DND-41 (cell line): ENCODE data around the gene AKR7A2.

Experiments
- ATAC-seq: fragments of 200-7000 bp; cut with Tn5 transposase; 3 replicates; pipeline ENCODE4 v1.9.1; 2021; ENCODE audit warnings: low read depth; ENCODE audit not compliant: insufficient read depth
- DNase-seq: peaks from one replicate; pipeline ENCODE4 v3.0.0-alpha.2; 2020
- H2AFZ ChIP-seq: 2 replicates; pipeline ENCODE4 v1.6.0; 2012; ENCODE audit warnings: low read depth, low read length
- H3K27ac ChIP-seq: 2 replicates; pipeline ENCODE4 v1.5.1; 2012; ENCODE audit warnings: low read length, inconsistent platforms
- H3K27me3 ChIP-seq: fragments of 200-600 bp; sonication (generic); 2 replicates; pipeline ENCODE4 v1.6.0; 2012; ENCODE audit warnings: low read length, mild to moderate bottlenecking, inconsistent platforms; ENCODE audit not compliant: insufficient read depth, poor library complexity
- H3K36me3 ChIP-seq: 2 replicates; pipeline ENCODE4 v1.5.1; 2012; ENCODE audit warnings: low read length, inconsistent platforms; ENCODE audit not compliant: insufficient read depth
- H3K4me1 ChIP-seq: 2 replicates; pipeline ENCODE4 v1.5.1; 2012; ENCODE audit warnings: mild to moderate bottlenecking, low read length; ENCODE audit not compliant: insufficient read depth
- H3K4me2 ChIP-seq: 2 replicates; pipeline ENCODE4 v1.6.0; 2012; ENCODE audit warnings: mild to moderate bottlenecking, moderate library complexity, low read length, inconsistent platforms; ENCODE audit not compliant: insufficient read depth
- H3K4me3 ChIP-seq, 2 experiments: fragments of 200-600 bp in 1 of 2; shearing (Covaris generic) in 1 of 2; 2 replicates each; pipeline ENCODE4 v1.5.1; 2012 to 2016; ENCODE audit warnings: inconsistent platforms in 2 of 2, low read length in 2 of 2, mild to moderate bottlenecking in 2 of 2, low read depth in 1 of 2, moderate library complexity in 1 of 2
- H3K79me2 ChIP-seq: 2 replicates; pipeline ENCODE4 v1.6.0; 2012; ENCODE audit warnings: low read length, inconsistent platforms; ENCODE audit not compliant: insufficient read depth
- H3K9ac ChIP-seq: 2 replicates; pipeline ENCODE4 v1.6.0; 2012; ENCODE audit warnings: low read depth, mild to moderate bottlenecking, inconsistent platforms, low read length, moderate library complexity
- H3K9me3 ChIP-seq: 2 replicates; pipeline ENCODE4 v1.5.1; 2012; ENCODE audit warnings: low read length, moderate library complexity, mild to moderate bottlenecking, inconsistent platforms; ENCODE audit not compliant: insufficient read depth, severe bottlenecking
- H4K20me1 ChIP-seq: 2 replicates; pipeline ENCODE4 v1.6.0; 2012; ENCODE audit warnings: low read length; ENCODE audit not compliant: insufficient read depth
- EZH2 ChIP-seq: IDR thresholded peaks from 3 replicates; pipeline ENCODE4 v1.6.1; 2012; ENCODE audit warnings: borderline replicate concordance, low read depth, mild to moderate bottlenecking, moderate library complexity, low read length, inconsistent platforms; ENCODE audit not compliant: severe bottlenecking
- TF ChIP-seq, protein P1 (sequence below): IDR thresholded peaks from 2 replicates; pipeline ENCODE4 v1.5.1; 2012; ENCODE audit warnings: borderline replicate concordance, low read length, moderate library complexity, mild to moderate bottlenecking; ENCODE audit not compliant: poor library complexity, severe bottlenecking; ENCODE audit errors: extremely low read depth

Gene AKR7A2

DNA sequence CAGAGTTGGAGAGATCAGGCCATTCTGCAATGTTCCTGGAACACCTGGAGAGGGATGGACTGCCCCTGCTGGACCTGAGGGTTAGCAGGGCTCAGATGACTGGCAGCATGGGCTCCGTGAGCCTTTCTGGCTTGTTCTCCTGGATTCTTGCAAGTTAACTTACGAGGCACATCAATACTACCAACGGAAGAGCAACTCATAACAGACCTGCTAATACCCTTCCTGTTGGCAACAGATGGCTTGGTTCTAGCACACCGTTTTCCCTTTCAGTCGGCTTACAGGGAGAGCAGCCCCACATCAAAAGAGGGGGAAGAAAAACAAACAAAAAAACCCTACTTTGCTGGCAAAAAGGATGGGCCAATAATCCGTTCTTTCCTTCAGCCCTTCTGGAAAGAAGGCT, 48.1 kb upstream of the AKR7A2 start:
- Histone ChIP-seq H3K27me3 (no peaks in the 10 kb centered on the region), H3K4me3 (no peak overlapping the region), H4K20me1 (peaks cover 54% of the 10 kb centered on the region), H3K4me2 (no peak overlapping the region), H3K79me2 (peaks cover 20% of the 10 kb centered on the region), H2AFZ (no peak overlapping the region), H3K4me1 (no peaks in the 10 kb centered on the region), H3K9ac (no peak overlapping the region), H3K9me3 (no peaks in the 10 kb centered on the region), H3K36me3 (peaks cover 35% of the 10 kb centered on the region), H3K27ac (no peak overlapping the region)
- TF ChIP-seq, protein P1, sequence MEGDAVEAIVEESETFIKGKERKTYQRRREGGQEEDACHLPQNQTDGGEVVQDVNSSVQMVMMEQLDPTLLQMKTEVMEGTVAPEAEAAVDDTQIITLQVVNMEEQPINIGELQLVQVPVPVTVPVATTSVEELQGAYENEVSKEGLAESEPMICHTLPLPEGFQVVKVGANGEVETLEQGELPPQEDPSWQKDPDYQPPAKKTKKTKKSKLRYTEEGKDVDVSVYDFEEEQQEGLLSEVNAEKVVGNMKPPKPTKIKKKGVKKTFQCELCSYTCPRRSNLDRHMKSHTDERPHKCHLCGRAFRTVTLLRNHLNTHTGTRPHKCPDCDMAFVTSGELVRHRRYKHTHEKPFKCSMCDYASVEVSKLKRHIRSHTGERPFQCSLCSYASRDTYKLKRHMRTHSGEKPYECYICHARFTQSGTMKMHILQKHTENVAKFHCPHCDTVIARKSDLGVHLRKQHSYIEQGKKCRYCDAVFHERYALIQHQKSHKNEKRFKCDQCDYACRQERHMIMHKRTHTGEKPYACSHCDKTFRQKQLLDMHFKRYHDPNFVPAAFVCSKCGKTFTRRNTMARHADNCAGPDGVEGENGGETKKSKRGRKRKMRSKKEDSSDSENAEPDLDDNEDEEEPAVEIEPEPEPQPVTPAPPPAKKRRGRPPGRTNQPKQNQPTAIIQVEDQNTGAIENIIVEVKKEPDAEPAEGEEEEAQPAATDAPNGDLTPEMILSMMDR, result no peak
- no peak for TF ChIP-seq EZH2
- ATAC-seq (no peak), DNase-seq (no peak)

DNA sequence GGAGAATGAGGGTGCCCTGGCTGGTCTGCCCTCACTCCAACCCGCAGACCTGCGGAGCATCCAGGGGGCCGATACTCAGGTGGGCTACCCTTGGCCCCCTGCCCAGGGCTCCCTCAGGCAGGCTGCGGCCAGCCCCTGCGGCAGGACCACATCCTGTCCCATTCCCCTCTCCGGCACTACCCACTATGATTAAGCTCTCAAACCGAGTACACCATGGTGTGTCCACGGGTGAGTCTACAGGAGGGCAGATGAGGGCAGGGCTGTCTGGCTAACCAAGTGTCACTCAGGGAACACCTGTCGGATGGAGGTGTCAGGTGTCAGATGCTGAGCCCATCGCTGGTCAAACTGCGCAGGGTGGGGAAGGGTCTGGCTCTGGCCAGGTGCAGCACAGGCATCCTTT, 47.4 kb upstream of the AKR7A2 start:
- no peak for DNase-seq
- H3K79me2 ChIP-seq, result peaks cover 20% of the 10 kb centered on the region
- no peak for TF ChIP-seq EZH2
- H3K27me3 ChIP-seq, result no peaks in the 10 kb centered on the region
- H3K9ac ChIP-seq, result no peak overlapping the region
- peaks cover 42% of the 10 kb centered on the region for H3K36me3 ChIP-seq
- H2AFZ ChIP-seq, result no peak overlapping the region
- peaks cover 59% of the 10 kb centered on the region for H4K20me1 ChIP-seq
- no peak overlapping the region for H3K4me2 ChIP-seq
- no peaks in the 10 kb centered on the region for H3K9me3 ChIP-seq
- no peak overlapping the region for H3K27ac ChIP-seq
- ATAC-seq, result no peak
- no peaks in the 10 kb centered on the region for H3K4me1 ChIP-seq
- H3K4me3 ChIP-seq, result no peak overlapping the region

DNA sequence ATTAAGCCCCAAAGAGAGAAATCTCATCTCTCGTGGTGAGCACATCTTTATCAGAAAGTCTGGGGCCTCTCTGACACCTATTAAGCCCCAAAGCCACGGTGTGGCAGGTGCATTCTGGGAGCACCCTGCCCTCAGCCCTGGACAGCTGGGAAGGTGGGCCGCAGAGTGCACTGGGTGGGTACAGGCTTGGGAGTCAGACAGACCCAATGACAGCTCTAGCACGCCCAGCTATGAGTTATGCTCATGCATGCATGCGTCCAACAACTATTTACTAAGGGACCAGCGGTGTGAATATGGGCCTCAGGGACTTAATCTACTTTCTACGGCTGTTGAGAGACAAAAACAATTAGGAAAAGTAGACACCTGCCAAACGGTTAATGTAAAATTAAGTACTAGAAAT, 46.8 kb upstream of the AKR7A2 start:
- Histone ChIP-seq H2AFZ (no peak overlapping the region), H3K9ac (no peak overlapping the region), H3K4me1 (no peaks in the 10 kb centered on the region), H3K4me3 (no peak overlapping the region), H3K27me3 (no peaks in the 10 kb centered on the region), H3K79me2 (peaks cover 20% of the 10 kb centered on the region), H4K20me1 (peaks cover 57% of the 10 kb centered on the region), H3K36me3 (peaks cover 49% of the 10 kb centered on the region), H3K27ac (no peak overlapping the region), H3K9me3 (no peaks in the 10 kb centered on the region), H3K4me2 (no peak overlapping the region)
- ATAC-seq (no peak), DNase-seq (no peak)
- TF ChIP-seq, protein P1, result no peak
- no peak for TF ChIP-seq EZH2

DNA sequence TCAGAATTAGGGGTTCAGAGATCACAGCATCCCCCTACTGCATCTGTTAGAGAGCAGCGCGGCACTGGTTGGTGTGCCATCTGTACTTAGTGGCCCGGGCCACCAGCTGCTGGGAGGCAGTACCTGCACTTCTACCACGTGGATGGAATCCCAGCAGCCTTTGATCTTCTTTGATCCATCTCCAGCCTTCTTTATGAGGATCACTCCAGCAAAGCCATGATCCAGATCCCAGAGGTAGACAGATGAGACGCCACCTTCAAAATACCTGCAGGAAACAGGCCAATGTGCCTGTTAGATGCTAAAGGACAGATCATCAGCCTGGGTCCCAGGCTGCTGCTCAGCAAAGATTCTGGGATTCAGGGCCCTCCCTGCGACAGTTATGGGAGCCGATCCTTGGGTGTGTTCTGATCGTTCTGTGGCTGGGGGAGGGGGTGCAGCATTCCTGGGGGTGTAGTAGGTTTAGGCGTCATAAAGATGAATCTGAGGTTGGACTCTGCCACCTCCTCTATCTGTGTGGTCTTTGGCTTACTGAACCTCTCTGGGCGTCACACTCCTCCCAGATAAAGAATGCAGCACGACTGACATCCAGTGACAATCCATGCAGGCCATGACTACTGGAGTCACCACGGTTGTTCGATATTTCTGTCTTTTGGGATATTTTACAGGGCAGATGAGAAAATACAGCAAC, 45.5 kb upstream of the AKR7A2 start:
- H3K36me3 ChIP-seq, result peaks cover 61% of the 10 kb centered on the region
- no peaks in the 10 kb centered on the region for H3K9me3 ChIP-seq
- H3K4me2 ChIP-seq, result no peak overlapping the region
- H4K20me1 ChIP-seq, result peaks cover 54% of the 10 kb centered on the region
- H3K4me1 ChIP-seq, result no peaks in the 10 kb centered on the region
- H3K27ac ChIP-seq, result no peak overlapping the region
- ATAC-seq, result no peak
- H2AFZ ChIP-seq, result no peak overlapping the region
- TF ChIP-seq EZH2, result no peak
- TF ChIP-seq, protein P1, result no peak
- DNase-seq, result no peak
- H3K9ac ChIP-seq, result no peak overlapping the region
- no peak overlapping the region for H3K4me3 ChIP-seq
- H3K27me3 ChIP-seq, result no peaks in the 10 kb centered on the region
- H3K79me2 ChIP-seq, result peaks cover 16% of the 10 kb centered on the region
